ENCODE results near the gene RCBTB1.
"Not testable (repeated sequence)": the region's sequence is repeated elsewhere in the genome, so short reads cannot be mapped to it uniquely, and the experiment has no call there.

RCBTB1 gene

DNA sequence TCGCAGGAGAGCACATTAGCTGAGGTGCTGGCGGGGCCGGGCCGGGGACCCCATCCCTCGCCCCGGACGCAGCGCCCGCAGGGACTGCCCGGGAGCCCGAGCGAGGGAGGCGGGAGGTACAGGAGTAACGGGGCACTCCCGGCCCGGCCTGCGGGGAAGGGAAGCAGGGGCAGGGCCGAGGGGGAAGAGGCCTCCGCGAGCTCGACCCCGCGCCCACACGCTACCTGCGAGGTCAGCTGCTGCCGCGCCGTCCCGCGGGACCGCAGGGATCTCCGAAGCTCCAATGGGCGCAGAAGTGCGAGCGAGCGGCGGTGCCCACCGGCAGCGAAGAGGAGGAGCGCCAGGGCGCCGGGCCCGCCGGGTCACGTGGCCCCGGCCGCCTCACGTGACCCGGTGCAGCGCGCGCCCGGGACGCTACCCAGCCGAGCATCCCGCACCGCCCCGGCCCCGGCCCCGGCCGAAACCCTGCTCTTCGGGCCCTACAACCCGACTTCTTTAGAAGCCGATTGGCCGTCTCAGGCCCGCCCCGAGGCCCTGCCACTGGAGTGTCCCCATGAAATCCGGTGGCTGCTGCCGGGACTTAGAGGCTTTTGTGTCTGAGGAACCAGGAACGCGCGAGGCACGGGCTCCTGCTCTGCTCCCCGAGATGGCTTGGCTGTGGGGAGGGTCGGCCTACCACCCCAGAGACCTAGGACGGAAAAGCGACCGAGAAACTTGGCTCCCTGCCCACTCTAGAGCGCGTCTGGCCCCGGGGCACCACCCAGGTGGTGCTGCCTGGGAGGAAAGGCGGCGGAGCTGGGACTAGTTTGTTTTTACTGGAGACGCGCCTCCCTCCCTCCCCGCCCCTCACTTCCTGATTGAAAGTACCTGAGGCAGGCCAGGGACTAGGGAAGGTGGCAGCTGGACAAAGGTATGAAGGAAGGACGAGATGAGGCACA, at the start of gene RCBTB1:
Gene RCBTB1, minus strand, starts transcription at position 339 of the 938 bp plus-strand sequence. CDS start 18,279 bp downstream, outside the sequence.
- DNase-seq = peak; percentile 20

DNA sequence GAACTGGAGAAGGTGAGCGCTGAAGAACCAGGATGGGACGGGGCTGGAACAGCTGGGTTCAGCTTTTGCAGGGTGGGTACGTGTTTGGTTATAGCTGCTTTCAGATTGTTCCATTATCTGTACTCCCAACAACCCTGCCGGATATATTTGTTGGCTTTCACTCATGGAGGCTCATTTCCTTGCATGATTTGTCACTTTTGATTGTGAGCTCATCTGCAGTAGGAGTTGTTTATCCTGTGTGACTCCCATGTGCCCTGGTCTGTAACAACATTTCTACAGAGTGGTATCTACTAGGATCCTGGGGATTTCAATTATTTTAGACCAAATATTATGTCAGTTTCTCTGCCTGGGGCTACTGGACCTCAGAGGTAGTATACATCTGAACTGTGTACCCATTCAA, 48.4 kb upstream of the RCBTB1 start:
- DNase-seq = no peak

- DNase-seq = no peak
Measured at GRCh38 chr13:49632156-49632555, 46.8 kb upstream of the RCBTB1 start.

GRCh38 chr13:49630580-49630979, 45.2 kb upstream of the RCBTB1 start:
- no peak for DNase-seq

DNA sequence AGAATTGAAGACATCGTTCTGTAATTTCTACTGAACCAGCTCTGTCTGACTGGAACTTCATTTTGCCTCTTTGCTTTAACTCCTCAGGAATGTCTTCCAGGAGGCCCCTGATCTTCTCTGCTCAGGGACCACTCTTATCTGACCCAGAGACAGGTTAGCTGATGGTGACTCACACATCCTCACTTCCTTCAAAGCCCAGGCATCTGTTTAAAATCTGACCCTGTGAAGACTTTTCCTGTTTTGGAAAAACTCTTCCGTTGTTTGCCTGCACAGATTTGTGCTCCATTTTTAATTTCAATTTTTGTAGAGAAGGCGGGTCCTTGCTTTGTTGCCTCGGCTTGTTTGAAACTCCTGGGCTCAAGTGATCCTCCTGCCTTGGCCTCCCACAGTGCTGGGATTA, 44.6 kb upstream of the RCBTB1 start:
- no peak for DNase-seq

- DNase-seq = no peak
Measured at GRCh38 chr13:49629196-49629938, 44.0 kb upstream of the RCBTB1 start.

DNA sequence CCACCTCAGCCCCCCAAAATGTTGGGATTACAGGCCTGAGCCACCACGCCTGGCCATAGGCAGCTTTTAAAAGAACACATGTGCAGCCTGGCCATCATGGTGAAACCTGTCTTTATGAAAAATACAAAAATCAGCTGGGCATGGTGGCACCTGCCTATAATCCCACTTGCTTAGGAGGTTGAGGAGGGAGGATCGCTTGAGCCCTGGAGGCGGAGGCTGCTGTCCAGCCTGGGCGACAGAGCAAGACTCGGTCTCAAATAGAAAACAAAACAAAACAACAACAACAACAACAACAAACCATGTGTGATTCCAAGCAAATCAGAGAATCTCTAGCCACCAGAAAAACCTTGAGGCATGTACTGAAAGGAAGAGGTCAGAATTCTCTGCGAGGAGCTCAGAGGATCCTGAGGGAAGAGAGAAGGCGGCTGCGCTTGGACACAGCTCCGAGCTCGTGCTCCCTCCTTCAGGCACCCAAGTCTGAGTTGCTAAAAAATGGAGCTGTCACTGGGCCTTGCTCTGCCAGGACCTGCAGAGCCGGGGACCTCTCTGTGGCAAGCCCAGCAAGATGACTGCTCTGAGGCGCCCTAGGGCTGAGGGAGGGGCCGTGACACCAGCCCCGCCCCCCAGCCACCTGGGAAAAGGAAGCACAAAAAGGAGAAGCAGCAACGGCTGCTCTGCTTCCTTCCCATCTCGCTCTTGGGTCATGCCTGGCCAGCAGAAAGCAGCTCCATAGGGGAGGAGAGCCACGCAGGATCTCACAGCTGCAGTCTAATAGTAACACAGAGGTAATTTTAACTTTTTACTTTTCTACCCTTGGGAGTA, 42.7 kb upstream of the RCBTB1 start, which contains the start of gene ARL11:
Gene ARL11, plus strand, starts transcription at position 677 of the 822 bp plus-strand sequence. CDS start 1,941 bp downstream, outside the sequence.
- DNase-seq = no peak

DNA sequence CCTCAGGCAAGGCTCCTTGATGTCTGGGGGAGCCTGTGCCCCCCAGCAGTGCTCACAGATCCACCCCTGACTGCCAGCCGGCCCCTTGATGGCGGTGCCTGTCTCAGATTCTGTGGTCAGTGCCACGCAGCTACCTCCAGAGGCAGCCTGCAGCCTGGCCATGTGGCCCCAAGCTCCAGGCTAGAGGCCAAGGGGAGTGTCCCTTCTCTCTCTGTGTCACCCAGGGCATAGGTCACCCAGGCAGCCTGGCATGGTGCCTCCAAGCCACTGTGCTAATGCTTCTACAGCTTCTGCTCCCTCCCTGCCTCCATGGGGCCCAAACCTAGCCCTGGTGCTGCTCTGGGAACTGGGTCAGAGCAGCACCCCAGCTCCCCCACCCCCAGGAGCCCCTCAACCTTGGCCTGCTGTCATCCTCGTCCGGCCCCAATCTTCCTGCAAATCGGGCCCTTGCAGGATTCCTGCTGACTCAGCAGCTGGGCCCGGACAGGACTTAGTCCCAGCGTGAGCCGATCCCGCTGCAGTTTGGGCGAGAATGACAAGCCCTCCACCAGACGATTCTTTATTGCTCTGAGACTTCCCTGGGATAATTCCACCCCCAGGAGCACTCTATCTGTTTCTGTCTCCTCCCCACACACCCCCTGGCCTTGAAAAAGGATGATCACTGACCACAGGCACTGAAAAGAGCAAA, 40.2 kb upstream of the RCBTB1 start:
- no peak for DNase-seq

DNA sequence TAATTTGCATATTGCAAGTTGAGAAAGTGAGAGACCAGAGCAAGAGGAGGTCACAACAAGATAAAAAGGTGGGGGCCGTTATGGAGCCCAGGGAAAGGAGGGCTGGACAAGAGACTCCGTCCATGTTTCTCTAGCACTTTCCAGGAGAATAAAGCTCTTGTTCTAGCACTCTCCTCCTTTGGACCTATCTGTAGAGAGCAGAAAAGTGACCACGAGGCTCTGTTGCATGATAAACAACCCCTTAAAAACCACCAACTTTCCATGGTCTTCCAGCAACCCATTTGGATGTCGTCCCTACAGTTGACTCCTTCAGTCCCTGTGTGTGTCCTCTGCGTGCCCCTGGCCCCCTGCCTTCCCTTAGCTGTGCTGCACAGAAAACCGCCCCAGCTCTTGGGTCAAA, 38.9 kb upstream of the RCBTB1 start:
- no peak for DNase-seq

DNA sequence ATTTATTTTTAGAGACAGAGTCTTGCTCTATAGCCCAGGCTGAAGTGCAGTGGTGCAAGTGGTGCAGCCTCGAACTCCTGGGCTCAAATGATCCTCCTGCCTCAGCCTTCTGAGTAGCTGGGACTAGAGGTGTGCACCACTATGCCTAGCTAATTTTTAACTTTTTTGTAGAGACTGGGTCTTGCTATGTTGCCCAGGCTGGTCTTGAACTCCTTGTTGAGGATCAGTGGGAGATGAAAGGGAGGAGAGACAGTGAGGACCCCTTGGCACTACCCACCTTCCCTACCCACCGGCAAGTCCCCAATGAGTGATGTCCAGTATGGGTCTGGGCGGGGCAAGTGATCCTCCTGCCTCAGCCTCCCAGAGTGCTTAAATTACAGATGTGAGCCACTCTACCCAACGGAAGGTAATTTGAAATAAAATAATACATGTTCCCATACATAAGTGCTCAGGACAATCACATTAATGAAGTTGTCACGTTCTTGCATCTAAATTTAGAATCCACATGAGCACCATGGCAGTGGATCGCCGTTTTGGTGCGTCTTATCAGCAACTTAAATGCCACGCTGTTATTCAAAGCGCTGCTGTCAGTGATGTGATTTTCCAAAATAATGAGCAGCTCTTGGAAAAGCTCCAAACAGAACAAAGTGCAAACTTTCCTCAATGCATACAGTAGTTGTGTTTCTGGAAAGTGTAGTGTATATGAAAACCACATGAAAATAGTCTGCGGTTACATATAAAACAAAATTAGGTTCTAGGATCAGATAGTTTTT, 37.0 kb upstream of the RCBTB1 start:
- DNase-seq = no peak

GRCh38 chr13:49620170-49620621, 34.8 kb upstream of the RCBTB1 start:
- no peak for DNase-seq

DNA sequence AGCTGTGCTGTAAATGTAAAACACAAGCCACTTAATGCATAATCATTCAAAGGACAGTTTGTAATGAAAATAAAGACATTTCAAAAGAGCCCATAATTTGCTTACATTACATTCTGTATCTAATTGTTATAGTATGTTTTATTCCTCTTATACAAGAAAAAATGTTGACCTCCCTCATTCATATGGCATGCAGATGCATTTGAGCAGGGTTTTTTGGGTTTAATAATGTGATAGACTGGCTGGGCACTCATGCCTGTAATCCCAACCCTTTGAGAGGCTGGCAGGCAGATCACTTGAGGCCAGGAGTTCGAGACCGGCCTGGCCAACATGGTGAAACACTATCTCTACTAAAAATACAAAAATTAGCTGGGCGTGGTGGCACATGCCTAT, 31.3 kb upstream of the RCBTB1 start:
- DNase-seq = no peak

GRCh38 chr13:49615836-49616675, 30.7 kb upstream of the RCBTB1 start:
- no peak for DNase-seq

DNA sequence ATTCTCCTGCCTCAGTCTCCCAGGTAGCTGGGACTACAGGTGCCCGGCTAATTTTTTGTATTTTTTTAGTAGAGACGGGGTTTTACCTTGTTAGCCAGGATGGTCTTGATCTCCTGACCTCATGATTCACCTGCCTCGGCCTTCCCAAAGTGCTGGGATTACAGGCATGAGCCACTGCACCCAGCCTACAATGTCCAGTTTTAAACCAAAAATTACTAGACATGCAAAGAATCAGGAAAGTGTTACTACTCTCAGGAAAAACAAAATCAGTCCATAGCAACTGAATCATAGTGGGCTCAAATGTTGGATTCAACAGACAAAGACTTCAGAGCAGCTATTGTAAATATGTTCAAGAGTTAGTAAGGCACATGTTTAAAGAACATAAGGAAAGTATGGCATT, 26.7 kb upstream of the RCBTB1 start:
- DNase-seq = not testable (repeated sequence)

GRCh38 chr13:49610176-49610575, 24.8 kb upstream of the RCBTB1 start:
- DNase-seq = no peak

- DNase-seq = no peak
Measured at GRCh38 chr13:49608651-49609331, 23.4 kb upstream of the RCBTB1 start.

- no peak for DNase-seq
Measured at GRCh38 chr13:49607761-49608160, 22.4 kb upstream of the RCBTB1 start.

- DNase-seq = peak; percentile 12
Measured at GRCh38 chr13:49606747-49607648, 21.6 kb upstream of the RCBTB1 start.

- DNase-seq = no peak
Measured at GRCh38 chr13:49604570-49604969, 19.2 kb upstream of the RCBTB1 start.
